GM19043 (cell line): ENCODE results near the gene ZNF764.
A peak's percentile ranks its signal among the peaks of the same experiment; 100 is the strongest.

Experiments
- ATAC-seq: cut with Tn5 transposase; IDR thresholded peaks from one replicate; pipeline ENCODE4 v1.9.1; 2021; ENCODE audit warnings: low read depth; ENCODE audit not compliant: unreplicated experiment

The ZNF764 gene

DNA sequence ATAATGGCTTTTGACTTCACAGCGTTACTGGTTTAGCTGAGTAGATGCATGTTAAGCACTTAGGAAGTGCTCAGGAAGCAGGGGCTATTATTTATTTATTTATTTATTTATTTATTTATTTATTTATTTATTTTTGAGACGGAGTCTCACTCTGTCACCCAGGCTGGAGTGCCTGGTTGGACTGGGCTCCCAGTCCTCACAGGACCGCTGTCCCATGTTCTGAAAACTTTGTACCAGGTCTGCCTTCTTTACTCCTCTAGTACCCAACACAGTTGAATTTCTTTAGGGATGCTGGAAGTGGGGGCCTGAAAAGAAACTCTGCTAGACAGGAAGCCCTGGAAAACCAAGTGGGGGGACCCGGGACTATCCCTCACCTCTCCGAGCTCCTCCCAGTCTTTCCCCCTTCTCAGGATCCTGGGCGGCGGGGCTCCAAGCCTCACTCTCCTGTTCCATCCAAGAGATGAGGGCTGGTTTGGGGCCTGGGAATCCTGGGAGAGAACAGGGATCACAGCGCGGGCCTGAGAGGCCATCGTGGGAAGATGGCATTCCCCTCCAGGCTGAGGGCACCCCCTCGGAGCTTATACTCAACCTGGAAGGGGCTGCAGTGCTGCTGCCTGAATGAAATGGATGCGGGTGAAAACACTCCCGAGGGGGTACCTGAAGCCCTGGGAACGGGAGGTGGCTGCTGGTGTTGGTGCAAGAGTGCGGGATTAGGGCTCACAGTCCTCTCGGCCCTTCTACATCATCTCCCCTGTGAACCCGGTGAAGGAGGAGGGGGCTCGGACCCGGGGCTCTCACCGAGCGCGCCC lies 12.7 kb upstream of the ZNF764 start:
- ATAC-seq = no peak

DNA sequence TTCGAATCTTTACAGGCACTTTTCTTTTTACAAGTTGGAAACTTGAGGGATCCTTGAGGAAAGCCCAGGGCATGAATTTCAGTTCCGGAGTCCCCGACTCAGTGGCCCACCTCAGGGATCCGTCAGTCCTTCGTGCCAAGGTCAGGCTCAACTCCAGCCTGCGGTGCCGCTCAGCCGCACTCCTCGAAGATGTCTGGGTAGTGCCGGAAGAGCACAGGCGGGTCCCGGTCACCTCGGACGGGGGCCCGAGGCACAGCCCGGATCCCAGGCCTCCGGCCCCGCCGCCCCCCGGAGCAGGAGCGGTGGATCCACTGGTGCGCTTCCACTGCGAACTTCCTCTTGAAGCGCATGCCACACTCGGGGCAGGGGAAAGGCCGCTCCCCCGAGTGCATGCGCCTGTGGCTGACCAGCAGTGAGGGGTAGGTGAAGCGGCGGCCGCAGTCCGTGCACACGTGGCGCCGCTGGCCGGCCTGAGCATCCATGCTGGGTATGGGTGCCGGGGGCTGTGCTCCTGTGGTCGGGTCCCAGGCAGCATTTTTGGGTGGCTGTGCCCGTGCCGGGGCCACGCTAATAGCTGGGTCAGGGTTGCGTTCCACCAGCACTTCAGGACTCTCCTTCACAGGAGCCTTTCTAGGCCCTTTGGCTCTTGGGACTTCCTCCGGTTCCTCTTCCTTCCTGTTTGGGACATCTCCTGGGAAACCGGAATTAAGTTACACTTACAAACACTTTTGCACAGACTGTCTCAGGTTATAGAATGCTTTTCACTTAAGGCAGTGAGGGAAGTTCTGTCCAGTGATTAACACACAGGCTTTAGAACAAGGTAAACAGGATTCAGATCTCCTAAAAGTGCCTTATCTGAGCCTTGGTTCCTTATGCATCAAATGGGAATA lies 11.8 kb upstream of the ZNF764 start:
- no peak for ATAC-seq

DNA sequence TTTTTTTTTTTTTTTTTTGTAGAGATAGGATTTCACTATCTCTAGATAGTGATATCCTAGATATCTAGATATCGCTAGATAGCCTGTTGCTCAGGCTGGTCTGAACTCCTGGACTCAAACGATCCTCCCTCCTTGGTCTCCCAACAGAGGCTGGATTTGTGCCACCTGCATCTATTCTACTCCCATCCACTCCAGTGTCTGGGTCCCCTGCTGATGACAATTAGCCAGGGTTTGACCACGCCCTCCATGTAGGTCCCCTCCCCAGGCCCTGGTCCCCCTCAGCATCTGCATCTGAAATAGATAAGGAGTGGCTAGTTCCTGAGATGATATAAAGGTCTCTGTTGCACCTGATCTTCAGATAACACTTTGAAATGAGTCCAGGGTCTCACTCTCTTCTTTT lies 11.1 kb upstream of the ZNF764 start:
- no peak for ATAC-seq

DNA sequence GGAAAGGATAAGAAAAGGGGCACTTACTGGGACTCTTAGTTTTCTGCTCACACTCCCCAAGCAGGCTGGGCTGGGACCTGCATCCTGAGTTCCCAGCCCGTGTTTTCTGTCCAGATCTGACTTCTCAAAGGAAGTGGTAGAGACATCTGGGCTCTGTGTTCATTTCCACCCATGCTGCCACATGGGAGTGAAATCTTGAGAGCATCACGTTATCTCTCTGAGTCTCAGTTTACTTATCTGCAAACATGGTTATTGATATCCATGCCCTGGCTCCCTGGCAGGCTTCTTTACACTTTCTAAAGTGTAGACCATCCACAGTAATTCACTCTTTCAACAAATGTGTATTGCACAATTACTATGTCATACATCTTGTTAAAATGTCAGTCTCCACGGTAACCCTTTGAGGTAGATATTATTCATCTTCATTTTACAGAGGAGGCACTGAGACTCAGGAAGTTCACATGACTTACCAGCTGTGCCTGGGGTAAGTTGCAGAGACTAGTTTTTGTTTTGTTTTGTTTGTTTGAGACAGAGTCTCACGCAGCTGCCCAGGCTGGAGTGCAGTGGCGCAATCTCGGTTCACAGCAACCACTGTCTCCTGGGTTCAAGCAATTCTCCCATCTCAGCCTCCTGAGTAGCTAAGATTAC lies 9.9 kb upstream of the ZNF764 start:
- ATAC-seq = peak; percentile 48

DNA sequence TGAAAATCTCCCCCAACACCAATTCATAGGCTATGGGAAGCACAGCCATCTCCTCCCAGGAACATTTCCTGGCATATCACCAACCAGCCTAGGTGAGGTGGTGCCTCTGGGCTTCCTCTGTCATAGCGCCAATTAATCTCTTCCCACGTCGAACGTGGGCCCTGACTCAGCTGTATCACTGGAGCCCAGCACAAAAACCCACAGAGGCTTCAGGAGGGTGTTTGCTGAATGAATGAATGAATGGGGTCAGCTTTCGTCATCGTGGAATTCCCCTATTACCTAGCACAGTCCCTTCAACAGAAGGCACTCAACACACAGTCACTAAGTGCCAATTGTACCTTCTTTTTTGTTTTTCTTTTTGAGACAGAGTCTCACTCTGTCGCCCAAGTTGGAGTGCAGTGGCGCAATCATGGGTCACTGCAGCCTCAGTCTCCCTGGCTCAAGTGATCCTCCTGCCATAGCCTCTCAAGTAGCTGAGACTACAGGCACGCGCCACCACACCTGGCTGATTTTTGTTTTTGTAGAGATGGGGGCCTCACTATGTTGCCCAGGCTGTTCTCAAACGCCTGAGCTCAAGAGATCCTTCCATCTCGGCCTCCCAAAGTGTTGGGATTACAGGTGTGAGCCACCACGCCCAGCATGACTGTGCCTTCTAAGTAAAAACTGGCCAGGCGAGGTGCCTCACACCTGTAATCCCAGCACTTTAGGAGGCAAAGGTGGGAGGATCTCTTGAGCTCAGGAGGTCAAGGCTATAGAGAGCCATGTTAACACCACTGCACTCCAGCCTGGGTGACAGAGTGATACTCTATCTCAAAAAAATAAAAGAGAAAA lies 9.2 kb upstream of the ZNF764 start:
- ATAC-seq = no peak

DNA sequence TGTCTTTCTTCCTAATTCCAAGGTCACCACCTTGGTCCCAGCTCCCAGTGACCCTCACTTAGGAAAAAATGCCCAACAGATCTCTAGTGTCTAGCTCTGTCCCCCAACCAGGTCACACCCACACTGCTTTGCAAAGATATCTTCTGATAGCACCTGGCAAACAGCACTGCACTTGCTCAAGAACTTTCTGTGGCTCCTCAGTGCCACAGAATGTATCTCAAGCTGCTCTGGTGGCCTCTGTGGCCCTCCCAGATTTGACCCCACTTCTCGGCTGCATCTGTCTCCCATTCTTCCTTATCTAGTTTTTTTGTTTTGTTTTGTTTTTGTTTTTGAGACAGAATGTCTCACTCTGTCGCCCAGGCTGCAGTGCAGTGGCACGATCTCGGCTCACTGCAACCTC lies 8.4 kb upstream of the ZNF764 start:
- ATAC-seq = no peak

DNA sequence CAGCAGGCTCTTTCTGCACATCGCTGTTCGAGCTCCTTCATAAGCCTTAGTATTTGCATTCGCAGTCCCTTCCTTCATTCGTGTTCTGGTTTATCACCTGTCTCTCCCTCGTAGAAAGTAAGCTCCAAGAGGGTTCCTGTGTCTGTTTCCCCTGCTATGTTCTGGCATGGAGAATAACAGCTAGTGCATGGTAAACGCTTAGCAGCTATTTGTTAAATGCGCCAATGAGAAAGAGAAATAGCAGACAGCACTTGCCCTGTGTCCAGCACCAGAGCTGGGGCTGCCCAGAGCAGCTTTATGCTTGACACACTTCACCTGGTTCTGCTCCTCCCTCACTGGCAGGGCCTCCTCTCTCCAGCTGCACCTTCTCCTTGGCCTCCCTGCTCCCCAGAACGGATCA lies 7.8 kb upstream of the ZNF764 start:
- no peak for ATAC-seq

DNA sequence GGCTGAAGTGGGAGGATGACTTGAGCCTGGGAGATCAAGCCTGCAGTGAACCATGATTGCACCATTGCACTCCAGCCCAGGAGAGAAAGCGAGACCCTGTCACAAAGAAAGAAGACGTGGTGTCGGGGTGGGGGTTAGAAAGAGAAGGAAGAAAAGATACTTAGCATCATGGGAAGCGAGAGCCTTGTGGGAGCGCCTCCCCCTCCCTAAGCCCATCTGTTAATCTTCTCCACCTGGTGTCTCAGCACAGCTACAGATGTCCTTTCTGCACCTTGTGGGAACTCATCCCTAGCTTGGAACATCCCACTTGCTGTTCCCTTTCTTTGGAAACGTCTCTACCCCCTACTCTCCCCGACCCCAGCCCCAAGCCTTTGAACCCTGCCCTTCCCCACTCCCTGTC lies 7.4 kb upstream of the ZNF764 start:
- no peak for ATAC-seq

DNA sequence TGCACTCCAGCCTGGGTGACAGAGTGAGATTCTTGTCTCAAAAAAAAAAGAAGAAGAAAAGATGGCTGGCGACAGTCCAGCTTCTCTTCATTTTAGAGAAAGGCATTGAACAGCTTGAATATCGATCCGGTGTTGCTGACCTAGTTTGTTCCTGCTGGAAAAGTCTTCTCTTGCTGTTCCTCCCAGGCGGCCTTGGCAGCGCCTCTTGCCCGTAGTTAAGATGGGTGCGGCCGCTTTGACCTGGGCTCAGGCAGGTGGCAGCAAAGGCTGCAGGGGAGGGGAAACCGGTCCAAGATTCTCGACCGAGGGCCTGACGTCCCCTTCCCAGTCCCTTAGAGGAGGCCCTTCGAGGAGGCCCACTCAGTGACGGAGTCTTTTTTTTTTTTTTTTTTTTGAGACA lies 3.8 kb upstream of the ZNF764 start:
- ATAC-seq = no peak

DNA sequence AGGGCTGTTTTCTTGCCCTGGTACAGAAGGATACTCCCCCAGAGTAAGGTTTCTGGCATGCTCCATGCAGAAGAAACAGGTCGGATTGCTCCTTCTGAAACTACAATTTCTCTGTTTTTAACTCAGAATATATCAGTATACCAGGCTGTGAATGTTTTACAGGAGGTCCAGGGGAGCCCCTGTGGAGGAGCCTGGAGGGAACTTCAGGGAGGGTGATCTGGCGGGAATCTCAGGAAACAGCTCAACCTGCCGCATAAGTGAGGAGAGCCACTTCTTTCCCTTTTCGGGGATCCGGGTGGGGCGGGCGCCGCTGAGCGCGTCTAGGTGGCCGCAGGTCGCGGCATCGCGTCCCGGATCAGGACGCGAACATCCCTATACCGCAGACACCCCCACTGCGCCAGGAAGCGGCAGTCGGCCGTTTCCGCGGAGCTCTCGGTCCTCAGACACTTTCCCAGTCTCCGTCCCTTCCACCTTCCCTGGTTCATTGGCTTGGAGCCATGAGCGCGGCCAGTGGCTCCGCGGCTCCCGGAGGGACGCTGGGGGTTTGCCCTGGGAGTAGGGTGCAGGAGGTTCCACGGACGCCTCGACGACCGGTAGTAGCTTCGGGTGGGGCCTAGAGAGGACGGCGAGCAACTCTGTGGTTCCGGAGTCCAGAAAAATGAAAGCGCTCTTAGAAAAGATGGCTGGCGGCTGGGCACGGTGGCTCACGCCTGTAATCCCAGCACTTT lies 3.1 kb upstream of the ZNF764 start:
- ATAC-seq = no peak

DNA sequence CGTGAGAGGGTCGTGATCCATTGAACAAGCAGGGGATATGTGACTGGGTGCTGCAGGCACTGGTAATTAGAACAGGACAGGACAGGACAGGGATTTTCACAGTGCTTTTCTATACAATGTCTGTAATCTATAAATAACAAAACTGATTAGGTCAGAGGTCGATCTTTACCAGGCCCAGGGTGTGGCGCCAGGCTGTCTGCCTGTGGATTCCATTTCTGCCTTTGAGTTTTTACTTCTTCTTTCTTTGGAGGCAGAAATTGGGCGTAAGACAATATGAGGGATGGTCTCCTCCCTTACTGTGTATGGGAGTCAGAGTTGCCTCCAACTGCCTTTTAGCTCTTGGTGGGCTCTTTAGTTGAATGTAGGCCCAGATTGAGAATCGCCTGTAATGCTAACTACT lies 1.5 kb upstream of the ZNF764 start:
- ATAC-seq = no peak

DNA sequence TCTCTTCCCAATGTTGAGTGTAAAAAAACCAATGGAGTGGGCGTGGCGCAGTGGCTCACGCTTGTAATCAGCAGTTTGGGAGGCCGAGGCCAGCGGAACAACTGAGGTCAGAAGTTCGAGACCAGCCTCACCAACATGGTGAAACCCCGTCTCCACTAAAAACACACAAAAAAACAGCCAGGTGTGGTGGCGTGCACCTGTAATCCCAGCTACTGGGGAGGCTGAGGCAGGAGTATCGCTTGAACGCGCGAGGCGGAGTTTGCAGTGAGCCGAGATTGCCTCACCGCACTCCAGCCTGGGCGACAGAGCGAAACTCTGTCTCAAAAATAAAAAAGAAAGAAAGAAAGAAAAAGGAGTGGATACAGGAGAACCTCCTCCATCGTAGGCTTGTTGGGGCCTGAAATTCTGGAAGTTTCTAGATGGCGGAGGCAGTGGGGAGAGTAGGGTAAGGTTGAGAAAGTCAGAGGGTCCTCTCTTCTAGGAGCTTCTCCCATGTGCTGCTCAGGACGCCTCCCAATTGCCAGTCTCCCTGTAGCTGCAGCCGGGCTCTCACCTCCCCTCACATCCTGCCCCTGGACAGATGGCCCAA lies 709 bp upstream of the ZNF764 start:
- no peak for ATAC-seq

DNA sequence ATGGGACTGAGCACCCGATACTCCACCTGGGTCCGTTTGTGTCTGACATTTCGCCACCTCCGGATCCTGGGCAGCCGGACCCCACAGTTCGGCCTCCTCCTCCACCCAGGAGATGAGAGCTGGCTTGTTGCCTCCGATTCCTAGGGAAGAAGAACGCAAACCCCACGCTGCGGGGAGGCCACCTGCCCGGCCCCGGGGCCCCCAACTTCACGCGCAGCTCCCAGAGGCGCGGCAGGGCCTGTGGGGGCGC lies 542 bp downstream of the ZNF764 start:
- no peak for ATAC-seq

DNA sequence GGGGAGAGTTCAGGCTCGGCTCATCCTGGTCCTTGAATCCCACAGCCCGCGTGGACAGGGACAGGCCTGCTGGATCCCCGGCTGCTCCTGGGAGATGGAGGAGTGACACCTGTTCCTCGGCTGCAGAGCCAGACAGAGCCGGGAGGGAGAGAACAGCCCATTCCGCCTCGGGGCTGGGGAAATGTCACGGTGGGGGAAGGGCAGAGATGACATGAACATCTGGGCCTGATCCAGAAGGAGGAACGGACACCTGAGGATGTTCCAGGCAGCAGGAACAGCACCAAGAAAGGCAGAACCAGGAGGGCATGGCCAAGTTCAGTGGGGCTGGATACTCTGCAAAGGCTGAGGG lies 2.1 kb downstream of the ZNF764 start:
- ATAC-seq = no peak

DNA sequence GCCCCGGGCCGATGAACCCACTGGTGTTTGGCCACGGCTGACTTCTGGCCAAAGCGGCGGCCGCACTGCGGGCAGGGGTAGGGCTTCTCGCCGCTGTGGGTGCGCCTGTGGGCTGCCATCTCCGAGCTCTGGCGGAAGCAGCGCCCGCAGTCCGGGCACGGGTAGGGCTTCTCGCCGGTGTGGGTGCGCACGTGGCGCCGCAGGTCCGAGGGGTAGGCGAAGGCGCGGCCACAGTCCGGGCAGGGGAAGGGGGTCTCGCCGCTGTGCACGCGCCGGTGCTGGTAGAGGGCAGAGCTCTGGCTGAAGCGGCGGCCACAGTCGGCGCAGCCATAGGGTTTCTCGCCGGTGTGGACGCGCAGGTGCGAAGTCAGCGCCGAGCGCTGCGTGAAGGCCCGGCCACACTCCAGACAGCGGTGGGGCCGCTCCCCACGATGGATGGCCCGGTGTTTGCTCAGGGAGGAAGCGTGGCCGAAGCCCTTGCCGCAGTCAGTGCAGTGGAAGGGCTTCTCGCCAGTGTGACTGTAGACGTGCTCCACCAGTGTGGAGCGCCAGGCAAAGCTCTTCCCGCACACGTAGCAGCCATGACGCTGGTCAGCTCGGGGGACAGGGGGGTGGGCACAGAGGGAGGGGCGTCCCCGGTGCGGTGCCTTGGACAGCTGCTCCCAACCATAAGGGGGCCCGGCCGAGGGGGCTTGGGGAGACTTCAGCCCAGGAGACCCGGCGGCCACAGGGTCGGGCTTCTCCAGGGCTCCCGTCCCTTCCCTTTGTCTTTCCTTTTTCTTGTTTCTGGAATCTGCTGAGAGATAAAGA lies 2.7 kb downstream of the ZNF764 start:
- ATAC-seq = no peak

DNA sequence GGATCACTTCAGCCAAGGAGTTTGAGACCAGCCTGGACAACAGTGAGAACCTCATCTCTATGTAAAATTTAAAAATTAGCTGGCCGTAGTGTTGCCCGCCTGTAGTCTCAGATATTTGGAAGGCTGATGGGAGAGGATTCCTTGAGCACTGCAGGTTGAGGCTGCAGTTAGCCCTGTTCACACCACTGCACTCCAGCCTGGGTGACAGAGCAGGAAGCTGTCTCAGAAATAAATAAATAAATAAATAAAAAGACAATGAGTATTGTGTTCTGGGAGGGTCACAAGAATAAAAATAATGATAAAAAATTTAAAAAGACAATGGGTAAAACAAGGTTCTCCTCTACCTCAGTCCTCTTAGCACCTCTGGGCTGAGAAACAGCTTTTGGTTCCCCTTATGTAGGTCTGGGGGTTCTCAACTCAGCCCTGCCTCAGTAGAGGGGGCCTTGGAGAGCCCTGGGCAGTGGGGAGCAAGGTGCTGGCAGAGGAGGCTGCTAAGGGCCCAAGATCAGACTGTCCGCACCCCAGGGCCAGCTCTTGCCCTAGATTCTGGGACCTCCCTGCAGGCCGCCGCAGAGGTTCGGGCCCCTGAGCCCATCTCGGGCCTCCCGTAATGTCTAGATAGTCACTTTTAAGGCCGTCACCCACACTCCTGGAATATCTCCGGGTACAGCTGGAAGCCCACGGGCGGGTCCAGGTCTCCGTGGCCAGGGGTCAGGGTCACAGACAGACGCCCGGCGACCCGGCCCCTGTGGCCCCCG lies 3.4 kb downstream of the ZNF764 start:
- no peak for ATAC-seq

DNA sequence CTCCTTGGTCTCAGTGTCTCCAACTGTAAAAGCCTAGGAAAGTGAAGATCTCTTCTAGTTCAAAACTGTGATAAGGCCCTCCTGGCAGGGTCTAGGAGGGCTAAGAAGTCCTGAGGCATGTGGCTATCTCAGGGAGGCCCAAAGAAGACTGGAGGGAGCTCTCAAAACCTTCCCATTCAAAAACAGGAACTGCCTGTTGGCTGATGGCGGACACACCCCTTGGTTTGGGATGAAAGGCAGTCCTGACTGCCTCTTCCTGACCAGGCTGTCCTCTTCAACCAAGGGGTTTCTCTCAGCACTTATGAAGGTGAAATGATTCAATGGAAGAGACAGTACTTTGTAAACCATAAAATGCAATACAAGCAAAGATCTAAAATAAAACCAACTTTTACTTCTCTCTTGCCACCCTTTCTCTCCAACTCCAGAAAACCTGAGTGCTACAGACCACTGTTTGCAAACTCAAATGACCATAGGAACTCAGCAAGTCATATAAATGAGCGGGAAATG lies 4.7 kb downstream of the ZNF764 start:
- no peak for ATAC-seq

DNA sequence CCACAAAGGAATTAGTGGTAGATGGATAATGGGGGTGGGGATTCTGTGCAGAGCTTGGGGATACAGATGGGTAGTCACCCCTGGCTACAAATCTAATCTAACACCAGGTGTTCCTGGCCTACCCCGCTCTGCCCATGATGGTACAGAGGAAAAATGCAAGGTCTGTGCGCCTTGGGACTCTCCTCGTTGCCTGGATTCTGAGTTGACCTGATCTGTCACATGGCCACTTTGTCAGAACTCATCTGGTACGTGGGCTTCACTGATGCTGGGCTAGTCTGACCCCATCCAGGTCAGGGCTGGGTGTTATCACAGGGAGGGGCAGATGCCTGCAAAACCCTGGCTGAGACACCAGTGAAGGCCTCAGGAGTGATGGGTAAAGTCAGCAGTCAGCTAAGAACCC lies 5.2 kb downstream of the ZNF764 start:
- ATAC-seq = no peak
